Glutamatergic neuron (in vitro differentiated cells): ENCODE results near the gene CNTD1. TPM values are rescaled to one million over a fixed set of nuclear protein-coding genes. Genes with fewer than 3 reads are reported as not detected.

Source experiments
- microRNA-seq: library from miRNA; unstranded; fragments of <30 nt; microRNA quantifications from one replicate; pipeline ENCODE4, GENCODE V29; 2020; ENCODE audit not compliant: unreplicated experiment
- total RNA-seq: library from RNA; stranded (reverse); fragmentation: NEBNext Ultra II Directional; extraction: Animal tissue kit (Norgen Biotek cat#: 25700); gene quantifications from one replicate; pipeline ENCODE4 v1.2.1, GENCODE V29; 2021; ENCODE audit not compliant: unreplicated experiment

Gene CNTD1
- total RNA-seq, 1 donor from 2014 or later, result not detected

Small RNA genes within 50 kb of the gene (microRNA-seq; reads per million reads assigned to microRNA genes)
- gene MIR6781, result 2.9 reads per million, percentile 21 among the genes with 10 or more reads in this experiment

Other genes with a start within 250 kb of the CNTD1 start
- gene HSD17B1, start 245.9 kb upstream of the CNTD1 start, total RNA-seq, result 4.1 TPM
- 57.4 TPM for gene COASY, start 236.7 kb upstream of the CNTD1 start, total RNA-seq
- 62.5 TPM for gene MLX, start 231.8 kb upstream of the CNTD1 start, total RNA-seq
- gene PSMC3IP, start 221.1 kb upstream of the CNTD1 start, total RNA-seq, result 12.0 TPM
- 88.2 TPM for gene RETREG3, start 189.5 kb upstream of the CNTD1 start, total RNA-seq
- 74.2 TPM for gene TUBG1, start 189.2 kb upstream of the CNTD1 start, total RNA-seq
- gene TUBG2, start 139.6 kb upstream of the CNTD1 start, total RNA-seq, result 22.1 TPM
- 40.6 TPM for gene PLEKHH3, start 121.9 kb upstream of the CNTD1 start, total RNA-seq
- gene CCR10, start 117.0 kb upstream of the CNTD1 start, total RNA-seq, result 1.6 TPM
- 44.8 TPM for gene CNTNAP1, start 116.3 kb upstream of the CNTD1 start, total RNA-seq
- gene EZH1, start 53.8 kb upstream of the CNTD1 start, total RNA-seq, result 32.2 TPM
- gene RAMP2, start 37.6 kb upstream of the CNTD1 start, total RNA-seq, result 4.6 TPM
- gene VPS25, start 25.4 kb upstream of the CNTD1 start, total RNA-seq, result 84.3 TPM
- gene WNK4, start 18.3 kb upstream of the CNTD1 start, total RNA-seq, result 2.7 TPM
- 56.7 TPM for gene COA3, start 157 bp upstream of the CNTD1 start, total RNA-seq
- 72.1 TPM for gene BECN1, start 25.4 kb downstream of the CNTD1 start, total RNA-seq
- gene PSME3, start 34.5 kb downstream of the CNTD1 start, total RNA-seq, result 127 TPM
- 6.1 TPM for gene AOC2, start 45.7 kb downstream of the CNTD1 start, total RNA-seq
- gene AOC3, start 52.3 kb downstream of the CNTD1 start, total RNA-seq, result 2.0 TPM
- not detected for gene G6PC1, start 101.9 kb downstream of the CNTD1 start, total RNA-seq
- gene AARSD1, start 165.6 kb downstream of the CNTD1 start, total RNA-seq, result 73.9 TPM
- gene PTGES3L, start 181.2 kb downstream of the CNTD1 start, total RNA-seq, result 4.1 TPM
- gene RUNDC1, start 181.7 kb downstream of the CNTD1 start, total RNA-seq, result 14.0 TPM
- gene RPL27, start 199.6 kb downstream of the CNTD1 start, total RNA-seq, result 658 TPM
- gene IFI35, start 207.9 kb downstream of the CNTD1 start, total RNA-seq, result not detected
- gene VAT1, start 223.5 kb downstream of the CNTD1 start, total RNA-seq, result 413 TPM
- 75.8 TPM for gene RND2, start 226.4 kb downstream of the CNTD1 start, total RNA-seq